Smooth muscle cell (in vitro differentiated cells): ENCODE measurements around the gene MAPRE3. TPM values are rescaled to one million over a fixed set of nuclear protein-coding genes. Genes with fewer than 3 reads are reported as not detected.

Source experiments
- DNase-seq: peaks from one replicate; lab custom pipeline; 2025; ENCODE audit not compliant: unreplicated experiment; lab: John Stamatoyannopoulos, UW
- H2AFZ ChIP-seq: fragments of 200-600 bp; sonication (generic); 2 replicates; pipeline ENCODE4 v1.6.0; 2016; ENCODE audit warnings: antibody characterized with exemption, low read depth, mild to moderate bottlenecking
- H3F3A ChIP-seq: fragments of 200-600 bp; sonication (generic); 2 replicates; pipeline ENCODE4 v1.6.0; 2017; ENCODE audit warnings: antibody characterized with exemption, low read depth
- H3K27ac ChIP-seq: fragments of 200-600 bp; sonication (generic); 2 replicates; pipeline ENCODE4 v1.5.1; 2016; ENCODE audit warnings: low read depth, mild to moderate bottlenecking
- H3K27me3 ChIP-seq: fragments of 200-600 bp; sonication (generic); 2 replicates; pipeline ENCODE4 v1.6.1; 2016; ENCODE audit warnings: low read depth, mild to moderate bottlenecking
- H3K36me3 ChIP-seq: fragments of 200-600 bp; sonication (generic); 2 replicates; pipeline ENCODE4 v1.5.1; 2016; ENCODE audit warnings: low read depth
- H3K4me1 ChIP-seq: fragments of 200-600 bp; sonication (generic); 2 replicates; pipeline ENCODE4 v1.5.1; 2016; ENCODE audit warnings: low read depth
- H3K4me2 ChIP-seq: fragments of 200-600 bp; sonication (generic); 2 replicates; pipeline ENCODE4 v1.6.0; 2016; ENCODE audit warnings: mild to moderate bottlenecking
- H3K4me3 ChIP-seq: fragments of 200-600 bp; sonication (generic); 2 replicates; pipeline ENCODE4 v1.5.1; 2016; ENCODE audit warnings: mild to moderate bottlenecking
- H3K79me2 ChIP-seq: fragments of 200-600 bp; sonication (generic); 2 replicates; pipeline ENCODE4 v1.6.0; 2016; ENCODE audit warnings: low read depth, mild to moderate bottlenecking
- H3K9ac ChIP-seq: fragments of 200-600 bp; sonication (generic); 2 replicates; pipeline ENCODE4 v1.6.0; 2016; ENCODE audit warnings: low read depth
- H3K9me3 ChIP-seq: fragments of 200-600 bp; sonication (generic); replicated peaks from 2 replicates; pipeline ENCODE4 v1.5.1; 2016; ENCODE audit warnings: low read depth
- H4K20me1 ChIP-seq: fragments of 200-600 bp; sonication (generic); 2 replicates; pipeline ENCODE4 v1.6.0; 2016; ENCODE audit warnings: low read depth
- WGBS: methylation state at CpG from one replicate; pipeline ENCODE4 v1.1.7; 2016; ENCODE audit warnings: low lambda C conversion rate; 5-methylcytosine and 5-hydroxymethylcytosine counted together
- polyA plus RNA-seq: library from polyadenylated mRNA; unstranded; fragments of >200 nt; fragmentation: Nextera tagmentation; extraction: Ambion mirVana; gene quantifications from 2 replicates; pipeline ENCODE4 v1.2.1, GENCODE V29; 2016
- total RNA-seq: library from RNA; depleted of rRNA; stranded (reverse); fragments of >200 nt; gene quantifications from 2 replicates; pipeline ENCODE4 v1.2.3, GENCODE V29; 2014
- TF ChIP-seq, protein P1 (sequence below): fragments of 200-600 bp; sonication (generic); IDR thresholded peaks from 2 replicates; pipeline ENCODE4 v1.5.1; 2017; ENCODE audit warnings: borderline replicate concordance, mild to moderate bottlenecking, antibody characterized with exemption; ENCODE audit not compliant: insufficient read depth, poor library complexity, severe bottlenecking

MAPRE3 gene
- total and polyA plus RNA-seq, 2 experiments from 2014 or later = 12.5 to 30.5 TPM

DNA sequence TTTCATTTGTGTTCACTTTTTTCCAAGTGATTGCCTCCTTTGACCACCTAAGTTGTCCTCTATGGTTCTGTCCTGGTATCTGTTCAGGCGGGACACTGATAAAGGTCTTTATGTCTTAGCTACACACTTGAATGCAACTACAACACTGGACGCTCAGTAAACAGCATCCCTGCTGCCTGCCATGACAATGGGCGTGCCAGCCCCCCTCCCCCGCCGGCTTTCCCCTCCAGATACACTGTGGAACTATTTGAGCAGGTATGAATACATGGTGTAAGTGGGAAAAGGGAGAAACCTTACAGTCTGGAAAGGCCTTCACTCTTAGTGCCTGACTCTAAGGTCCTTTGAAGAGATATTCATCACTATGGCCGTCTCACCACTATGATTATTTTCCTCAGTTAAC, 86.7 kb downstream of the MAPRE3 start:
- Histone ChIP-seq H4K20me1 (peaks cover 8% of the 10 kb centered on the region), H3K27ac (no peak overlapping the region), H3K27me3 (no peaks in the 10 kb centered on the region), H3K36me3 (no peaks in the 10 kb centered on the region), H3K9me3 (no peaks in the 10 kb centered on the region), H3K4me3 (no peak overlapping the region), H3K79me2 (no peaks in the 10 kb centered on the region), H2AFZ (no peak overlapping the region), H3K4me1 (peaks cover 4% of the 10 kb centered on the region), H3F3A (peaks cover 12% of the 10 kb centered on the region), H3K4me2 (no peak overlapping the region), H3K9ac (no peak overlapping the region)
- TF ChIP-seq, protein P1, sequence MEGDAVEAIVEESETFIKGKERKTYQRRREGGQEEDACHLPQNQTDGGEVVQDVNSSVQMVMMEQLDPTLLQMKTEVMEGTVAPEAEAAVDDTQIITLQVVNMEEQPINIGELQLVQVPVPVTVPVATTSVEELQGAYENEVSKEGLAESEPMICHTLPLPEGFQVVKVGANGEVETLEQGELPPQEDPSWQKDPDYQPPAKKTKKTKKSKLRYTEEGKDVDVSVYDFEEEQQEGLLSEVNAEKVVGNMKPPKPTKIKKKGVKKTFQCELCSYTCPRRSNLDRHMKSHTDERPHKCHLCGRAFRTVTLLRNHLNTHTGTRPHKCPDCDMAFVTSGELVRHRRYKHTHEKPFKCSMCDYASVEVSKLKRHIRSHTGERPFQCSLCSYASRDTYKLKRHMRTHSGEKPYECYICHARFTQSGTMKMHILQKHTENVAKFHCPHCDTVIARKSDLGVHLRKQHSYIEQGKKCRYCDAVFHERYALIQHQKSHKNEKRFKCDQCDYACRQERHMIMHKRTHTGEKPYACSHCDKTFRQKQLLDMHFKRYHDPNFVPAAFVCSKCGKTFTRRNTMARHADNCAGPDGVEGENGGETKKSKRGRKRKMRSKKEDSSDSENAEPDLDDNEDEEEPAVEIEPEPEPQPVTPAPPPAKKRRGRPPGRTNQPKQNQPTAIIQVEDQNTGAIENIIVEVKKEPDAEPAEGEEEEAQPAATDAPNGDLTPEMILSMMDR = no peak
- no peak for DNase-seq
- WGBS = 91% methylated on average over 6 of the region's 6 CpGs

GRCh38 chr2:27058210-27058609, 87.8 kb downstream of the MAPRE3 start:
- Histone ChIP-seq H3K9me3 (no peaks in the 10 kb centered on the region), H3K4me3 (no peak overlapping the region), H3K79me2 (peaks cover 7% of the 10 kb centered on the region), H3K4me2 (no peak overlapping the region), H2AFZ (no peak overlapping the region), H3F3A (peaks cover 21% of the 10 kb centered on the region), H3K36me3 (no peaks in the 10 kb centered on the region), H3K27ac (no peak overlapping the region), H3K9ac (no peak overlapping the region), H3K27me3 (no peaks in the 10 kb centered on the region), H4K20me1 (peaks cover 14% of the 10 kb centered on the region), H3K4me1 (no peaks in the 10 kb centered on the region)
- TF ChIP-seq, protein P1 = no peak
- no peak for DNase-seq
- WGBS = 96% methylated on average over 10 of the region's 10 CpGs

DNA sequence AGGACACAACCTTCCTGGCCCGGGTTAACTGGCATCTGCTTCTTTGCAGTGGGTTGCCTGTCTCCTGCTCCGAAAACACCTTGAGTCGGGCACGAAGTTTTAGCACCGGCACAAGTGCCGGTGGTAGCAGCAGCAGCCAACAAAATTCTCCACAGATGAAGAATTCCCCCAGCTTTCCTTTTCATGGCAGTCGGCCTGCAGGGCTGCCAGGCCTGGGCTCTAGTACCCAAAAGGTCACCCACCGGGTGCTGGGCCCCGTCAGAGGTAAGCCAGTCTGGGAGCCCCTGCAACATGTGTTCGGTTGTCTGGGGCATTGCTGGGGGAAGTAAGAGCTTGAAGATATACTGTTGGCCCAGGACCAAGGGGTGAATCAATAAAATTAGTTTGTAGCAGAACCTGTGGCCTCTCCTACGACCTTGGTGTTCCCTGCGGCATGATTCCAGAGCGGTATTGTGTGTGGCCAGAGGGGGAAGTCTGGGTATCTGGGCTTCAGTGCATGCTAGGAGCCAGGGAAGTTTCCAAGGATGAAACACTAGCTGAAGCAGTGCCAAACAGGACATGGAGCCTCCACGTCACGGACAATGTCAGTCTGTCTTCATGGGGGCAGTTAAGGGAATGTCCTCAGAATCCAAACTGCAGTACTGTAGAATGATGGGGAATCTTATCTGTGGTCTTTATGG, 88.8 kb downstream of the MAPRE3 start:
- peaks cover 20% of the 10 kb centered on the region for H4K20me1 ChIP-seq
- H3F3A ChIP-seq = peaks cover 17% of the 10 kb centered on the region
- no peaks in the 10 kb centered on the region for H3K4me1 ChIP-seq
- no peak for DNase-seq
- H3K36me3 ChIP-seq = no peaks in the 10 kb centered on the region
- H3K9me3 ChIP-seq = no peaks in the 10 kb centered on the region
- TF ChIP-seq, protein P1 = no peak
- no peak overlapping the region for H3K4me2 ChIP-seq
- no peak overlapping the region for H3K9ac ChIP-seq
- no peak overlapping the region for H3K27ac ChIP-seq
- H3K4me3 ChIP-seq = no peak overlapping the region
- peaks cover 7% of the 10 kb centered on the region for H3K79me2 ChIP-seq
- 93% methylated on average over 15 of the region's 15 CpGs for WGBS
- H2AFZ ChIP-seq = no peak overlapping the region
- no peaks in the 10 kb centered on the region for H3K27me3 ChIP-seq

- H3F3A ChIP-seq = peaks cover 19% of the 10 kb centered on the region
- no peak overlapping the region for H2AFZ ChIP-seq
- H3K4me1 ChIP-seq = no peaks in the 10 kb centered on the region
- TF ChIP-seq, protein P1 = no peak
- H3K27ac ChIP-seq = no peak overlapping the region
- no peak overlapping the region for H3K4me3 ChIP-seq
- H3K9me3 ChIP-seq = no peaks in the 10 kb centered on the region
- WGBS = 99% methylated on average over 3 of the region's 3 CpGs
- no peaks in the 10 kb centered on the region for H3K27me3 ChIP-seq
- no peak overlapping the region for H3K4me2 ChIP-seq
- H4K20me1 ChIP-seq = peaks cover 29% of the 10 kb centered on the region
- peaks cover 10% of the 10 kb centered on the region for H3K79me2 ChIP-seq
- H3K36me3 ChIP-seq = no peaks in the 10 kb centered on the region
- no peak for DNase-seq
- no peak overlapping the region for H3K9ac ChIP-seq
Measured at GRCh38 chr2:27060323-27060722, 89.9 kb downstream of the MAPRE3 start.
